Left ventricle myocardium inferior (tissue), 1 donor: Measurements from ENCODE around the gene CXCL17. TPM values are rescaled to one million over a fixed set of nuclear protein-coding genes. Genes with fewer than 3 reads are reported as not detected.

Experiments
- DNase-seq: peaks from one replicate; pipeline ENCODE4 v3.0.0-alpha.2; 2020
- H3K27ac ChIP-seq: fragments of 200-600 bp; replicated peaks from 2 replicates; pipeline ENCODE4 v1.8.0; 2021
- H3K27me3 ChIP-seq: fragments of 200-600 bp; 2 replicates; pipeline ENCODE4 v1.8.0; 2021; ENCODE audit warnings: low read depth
- H3K36me3 ChIP-seq: fragments of 200-600 bp; 2 replicates; pipeline ENCODE4 v1.8.0; 2021
- H3K4me1 ChIP-seq: fragments of 200-600 bp; 2 replicates; pipeline ENCODE4 v1.8.0; 2021
- H3K4me3 ChIP-seq: fragments of 200-600 bp; 2 replicates; pipeline ENCODE4 v1.8.0; 2021; ENCODE audit warnings: mild to moderate bottlenecking, moderate library complexity
- H3K9me3 ChIP-seq: fragments of 200-600 bp; replicated peaks from 2 replicates; pipeline ENCODE4 v1.8.0; 2021
- CTCF ChIP-seq: fragments of 200-600 bp; IDR thresholded peaks from 2 replicates; pipeline ENCODE4 v1.8.0; 2021; ENCODE audit warnings: antibody characterized with exemption, mild to moderate bottlenecking, borderline replicate concordance
- intact Hi-C: fragments of 100-400 bp; cut with micrococcal nuclease; formaldehyde crosslinking; loops from one replicate; pipeline ENCODE4 v1.11.0; 2022
- total RNA-seq: library from RNA; stranded (reverse); fragmentation: NEBNext Ultra II Directional; extraction: Animal tissue kit (Norgen Biotek cat#: 25700); gene quantifications from one replicate; pipeline ENCODE4 v1.2.1, GENCODE V29; 2021
- donor health status: DM: no; HTN: yes; CAD: no; lungs with severe emphysema.

The CXCL17 gene
- total RNA-seq, 1 donor from 2014 or later, result not detected

- H3K4me1 ChIP-seq, result peaks cover 78% of the 10 kb centered on the region
- no peaks in the 10 kb centered on the region for H3K36me3 ChIP-seq
- no peaks in the 10 kb centered on the region for H3K27me3 ChIP-seq
- no peak for TF ChIP-seq CTCF
- intact Hi-C loops, result no loop called here
- peak overlapping the region; percentile 90 for H3K27ac ChIP-seq
- DNase-seq, result no peak
- H3K4me3 ChIP-seq, result peak overlapping the region; percentile 93
- H3K9me3 ChIP-seq, result no peaks in the 10 kb centered on the region
Measured at GRCh38 chr19:42422901-42423461, 19.8 kb downstream of the CXCL17 start.

- no peak for TF ChIP-seq CTCF
- peaks cover 74% of the 10 kb centered on the region for H3K4me1 ChIP-seq
- intact Hi-C loops, result no loop called here
- no peaks in the 10 kb centered on the region for H3K27me3 ChIP-seq
- DNase-seq, result no peak
- no peaks in the 10 kb centered on the region for H3K9me3 ChIP-seq
- peak overlapping the region; percentile 93 for H3K4me3 ChIP-seq
- H3K36me3 ChIP-seq, result peaks cover 2% of the 10 kb centered on the region
- H3K27ac ChIP-seq, result peak overlapping the region; percentile 90
Measured at GRCh38 chr19:42422092-42422900, 20.4 kb downstream of the CXCL17 start.

GRCh38 chr19:42421591-42422031, 21.1 kb downstream of the CXCL17 start:
- intact Hi-C loops, result no loop called here
- peak overlapping the region; percentile 90 for H3K27ac ChIP-seq

GRCh38 chr19:42421101-42421500, 21.6 kb downstream of the CXCL17 start:
- Histone ChIP-seq H3K9me3 (no peaks in the 10 kb centered on the region), H3K4me3 (peak overlapping the region; percentile 93), H3K36me3 (peaks cover 7% of the 10 kb centered on the region), H3K27ac (peak overlapping the region; percentile 90), H3K27me3 (no peaks in the 10 kb centered on the region), H3K4me1 (peaks cover 64% of the 10 kb centered on the region)
- no peak for DNase-seq
- intact Hi-C loops, result no loop called here
- TF ChIP-seq CTCF, result no peak

More at GRCh38 chr19:42421591-42422031, 21.1 kb downstream of the CXCL17 start:
- Histone ChIP-seq H3K4me1 (peaks cover 68% of the 10 kb centered on the region), H3K9me3 (no peaks in the 10 kb centered on the region), H3K4me3 (peak overlapping the region; percentile 93), H3K36me3 (peaks cover 7% of the 10 kb centered on the region), H3K27me3 (no peaks in the 10 kb centered on the region)
- TF ChIP-seq CTCF, result no peak
- no peak for DNase-seq

- H3K27ac ChIP-seq, result peak overlapping the region; percentile 90
- intact Hi-C loops, result no loop called here
- no peak for DNase-seq
Measured at GRCh38 chr19:42420055-42420544, 22.6 kb downstream of the CXCL17 start.

More at GRCh38 chr19:42420055-42420544, 22.6 kb downstream of the CXCL17 start:
- peak overlapping the region; percentile 40 for H3K4me3 ChIP-seq
- peak; percentile 65 for TF ChIP-seq CTCF
- H3K36me3 ChIP-seq, result peaks cover 15% of the 10 kb centered on the region
- no peaks in the 10 kb centered on the region for H3K27me3 ChIP-seq
- H3K9me3 ChIP-seq, result no peaks in the 10 kb centered on the region
- H3K4me1 ChIP-seq, result peaks cover 64% of the 10 kb centered on the region
